ENCODE results near the gene FOXP1. TPM values are rescaled to one million over a fixed set of nuclear protein-coding genes. Genes with fewer than 3 reads are reported as not detected.
A peak's percentile ranks its signal among the peaks of the same experiment; 100 is the strongest.

FOXP1 gene
- total and polyA plus RNA-seq, 2 of the 13 experiments (the other 11 are each of a cell fraction or from before 2014, with no cell fraction given) = 40.4 to 59.0 TPM

- TF ChIP-seq, protein P1, sequence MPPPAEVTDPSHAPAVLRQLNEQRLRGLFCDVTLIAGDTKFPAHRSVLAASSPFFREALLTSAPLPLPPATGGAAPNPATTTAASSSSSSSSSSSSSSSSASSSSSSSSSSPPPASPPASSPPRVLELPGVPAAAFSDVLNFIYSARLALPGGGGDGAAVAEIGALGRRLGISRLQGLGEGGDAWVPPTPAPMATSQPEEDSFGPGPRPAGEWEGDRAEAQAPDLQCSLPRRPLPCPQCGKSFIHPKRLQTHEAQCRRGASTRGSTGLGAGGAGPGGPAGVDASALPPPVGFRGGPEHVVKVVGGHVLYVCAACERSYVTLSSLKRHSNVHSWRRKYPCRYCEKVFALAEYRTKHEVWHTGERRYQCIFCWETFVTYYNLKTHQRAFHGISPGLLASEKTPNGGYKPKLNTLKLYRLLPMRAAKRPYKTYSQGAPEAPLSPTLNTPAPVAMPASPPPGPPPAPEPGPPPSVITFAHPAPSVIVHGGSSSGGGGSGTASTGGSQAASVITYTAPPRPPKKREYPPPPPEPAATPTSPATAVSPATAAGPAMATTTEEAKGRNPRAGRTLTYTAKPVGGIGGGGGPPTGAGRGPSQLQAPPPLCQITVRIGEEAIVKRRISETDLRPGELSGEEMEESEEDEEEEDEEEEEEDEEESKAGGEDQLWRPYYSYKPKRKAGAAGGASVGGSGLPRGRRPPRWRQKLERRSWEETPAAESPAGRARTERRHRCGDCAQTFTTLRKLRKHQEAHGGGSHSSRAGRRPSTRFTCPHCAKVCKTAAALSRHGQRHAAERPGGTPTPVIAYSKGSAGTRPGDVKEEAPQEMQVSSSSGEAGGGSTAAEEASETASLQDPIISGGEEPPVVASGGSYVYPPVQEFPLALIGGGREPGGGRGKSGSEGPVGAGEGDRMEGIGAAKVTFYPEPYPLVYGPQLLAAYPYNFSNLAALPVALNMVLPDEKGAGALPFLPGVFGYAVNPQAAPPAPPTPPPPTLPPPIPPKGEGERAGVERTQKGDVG (CRISPR knock-in tag; IDR thresholded peaks at IDR 0.05; ENCODE audit: borderline replicate concordance) = no peak
- TF ChIP-seq ATRX (CRISPR knock-in tag; IDR thresholded peaks at IDR 0.05; ENCODE audit: borderline replicate concordance) = no peak
- TF ChIP-seq NAIF1 (CRISPR knock-in tag; IDR thresholded peaks at IDR 0.05; ENCODE audit: borderline replicate concordance) = no peak
- no peak for TF ChIP-seq ZNF550 (CRISPR knock-in tag; IDR thresholded peaks at IDR 0.05; ENCODE audit: borderline replicate concordance)
- TF ChIP-seq POLR2G (IDR thresholded peaks at IDR 0.05; ENCODE audit: low read depth, low read length) = no peak
- TF ChIP-seq, protein P2, sequence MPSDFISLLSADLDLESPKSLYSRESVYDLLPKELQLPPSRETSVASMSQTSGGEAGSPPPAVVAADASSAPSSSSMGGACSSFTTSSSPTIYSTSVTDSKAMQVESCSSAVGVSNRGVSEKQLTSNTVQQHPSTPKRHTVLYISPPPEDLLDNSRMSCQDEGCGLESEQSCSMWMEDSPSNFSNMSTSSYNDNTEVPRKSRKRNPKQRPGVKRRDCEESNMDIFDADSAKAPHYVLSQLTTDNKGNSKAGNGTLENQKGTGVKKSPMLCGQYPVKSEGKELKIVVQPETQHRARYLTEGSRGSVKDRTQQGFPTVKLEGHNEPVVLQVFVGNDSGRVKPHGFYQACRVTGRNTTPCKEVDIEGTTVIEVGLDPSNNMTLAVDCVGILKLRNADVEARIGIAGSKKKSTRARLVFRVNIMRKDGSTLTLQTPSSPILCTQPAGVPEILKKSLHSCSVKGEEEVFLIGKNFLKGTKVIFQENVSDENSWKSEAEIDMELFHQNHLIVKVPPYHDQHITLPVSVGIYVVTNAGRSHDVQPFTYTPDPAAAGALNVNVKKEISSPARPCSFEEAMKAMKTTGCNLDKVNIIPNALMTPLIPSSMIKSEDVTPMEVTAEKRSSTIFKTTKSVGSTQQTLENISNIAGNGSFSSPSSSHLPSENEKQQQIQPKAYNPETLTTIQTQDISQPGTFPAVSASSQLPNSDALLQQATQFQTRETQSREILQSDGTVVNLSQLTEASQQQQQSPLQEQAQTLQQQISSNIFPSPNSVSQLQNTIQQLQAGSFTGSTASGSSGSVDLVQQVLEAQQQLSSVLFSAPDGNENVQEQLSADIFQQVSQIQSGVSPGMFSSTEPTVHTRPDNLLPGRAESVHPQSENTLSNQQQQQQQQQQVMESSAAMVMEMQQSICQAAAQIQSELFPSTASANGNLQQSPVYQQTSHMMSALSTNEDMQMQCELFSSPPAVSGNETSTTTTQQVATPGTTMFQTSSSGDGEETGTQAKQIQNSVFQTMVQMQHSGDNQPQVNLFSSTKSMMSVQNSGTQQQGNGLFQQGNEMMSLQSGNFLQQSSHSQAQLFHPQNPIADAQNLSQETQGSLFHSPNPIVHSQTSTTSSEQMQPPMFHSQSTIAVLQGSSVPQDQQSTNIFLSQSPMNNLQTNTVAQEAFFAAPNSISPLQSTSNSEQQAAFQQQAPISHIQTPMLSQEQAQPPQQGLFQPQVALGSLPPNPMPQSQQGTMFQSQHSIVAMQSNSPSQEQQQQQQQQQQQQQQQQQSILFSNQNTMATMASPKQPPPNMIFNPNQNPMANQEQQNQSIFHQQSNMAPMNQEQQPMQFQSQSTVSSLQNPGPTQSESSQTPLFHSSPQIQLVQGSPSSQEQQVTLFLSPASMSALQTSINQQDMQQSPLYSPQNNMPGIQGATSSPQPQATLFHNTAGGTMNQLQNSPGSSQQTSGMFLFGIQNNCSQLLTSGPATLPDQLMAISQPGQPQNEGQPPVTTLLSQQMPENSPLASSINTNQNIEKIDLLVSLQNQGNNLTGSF (CRISPR knock-in tag; IDR thresholded peaks at IDR 0.05) = no peak
- no peak for TF ChIP-seq ZNF746 (CRISPR knock-in tag; IDR thresholded peaks at IDR 0.05)
- no peak for TF ChIP-seq ATAD3A (CRISPR knock-in tag; IDR thresholded peaks at IDR 0.05)
- no peak for TF ChIP-seq ZNF883 (CRISPR knock-in tag; IDR thresholded peaks at IDR 0.05; ENCODE audit: not compliant biosample characterization)
- TF ChIP-seq IRF9 (CRISPR knock-in tag; IDR thresholded peaks at IDR 0.05; ENCODE audit: borderline replicate concordance) = no peak
- TF ChIP-seq, protein P3, sequence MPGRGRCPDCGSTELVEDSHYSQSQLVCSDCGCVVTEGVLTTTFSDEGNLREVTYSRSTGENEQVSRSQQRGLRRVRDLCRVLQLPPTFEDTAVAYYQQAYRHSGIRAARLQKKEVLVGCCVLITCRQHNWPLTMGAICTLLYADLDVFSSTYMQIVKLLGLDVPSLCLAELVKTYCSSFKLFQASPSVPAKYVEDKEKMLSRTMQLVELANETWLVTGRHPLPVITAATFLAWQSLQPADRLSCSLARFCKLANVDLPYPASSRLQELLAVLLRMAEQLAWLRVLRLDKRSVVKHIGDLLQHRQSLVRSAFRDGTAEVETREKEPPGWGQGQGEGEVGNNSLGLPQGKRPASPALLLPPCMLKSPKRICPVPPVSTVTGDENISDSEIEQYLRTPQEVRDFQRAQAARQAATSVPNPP (CRISPR knock-in tag; IDR thresholded peaks at IDR 0.05) = no peak
- no peak for TF ChIP-seq DMAP1 (CRISPR knock-in tag; IDR thresholded peaks at IDR 0.05)
- TF ChIP-seq, protein P4, sequence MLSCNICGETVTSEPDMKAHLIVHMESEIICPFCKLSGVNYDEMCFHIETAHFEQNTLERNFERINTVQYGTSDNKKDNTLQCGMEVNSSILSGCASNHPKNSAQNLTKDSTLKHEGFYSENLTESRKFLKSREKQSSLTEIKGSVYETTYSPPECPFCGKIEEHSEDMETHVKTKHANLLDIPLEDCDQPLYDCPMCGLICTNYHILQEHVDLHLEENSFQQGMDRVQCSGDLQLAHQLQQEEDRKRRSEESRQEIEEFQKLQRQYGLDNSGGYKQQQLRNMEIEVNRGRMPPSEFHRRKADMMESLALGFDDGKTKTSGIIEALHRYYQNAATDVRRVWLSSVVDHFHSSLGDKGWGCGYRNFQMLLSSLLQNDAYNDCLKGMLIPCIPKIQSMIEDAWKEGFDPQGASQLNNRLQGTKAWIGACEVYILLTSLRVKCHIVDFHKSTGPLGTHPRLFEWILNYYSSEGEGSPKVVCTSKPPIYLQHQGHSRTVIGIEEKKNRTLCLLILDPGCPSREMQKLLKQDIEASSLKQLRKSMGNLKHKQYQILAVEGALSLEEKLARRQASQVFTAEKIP (CRISPR knock-in tag; IDR thresholded peaks at IDR 0.05; ENCODE audit: borderline replicate concordance) = no peak
- TF ChIP-seq ZNF644 (CRISPR knock-in tag; IDR thresholded peaks at IDR 0.05; ENCODE audit: low read depth) = no peak
- TF ChIP-seq HDAC2 (CRISPR knock-in tag; IDR thresholded peaks at IDR 0.05) = peak; percentile 51
- 0 out of 2 replicates have a peak, but pooled peaks have one; percentile 14 for TF ChIP-seq HOXA3 (CRISPR knock-in tag; IDR thresholded peaks at IDR 0.05)
These were observed 23.9 kb downstream of the FOXP1 start (continued) for GRCh38 chr3:71559578-71560162.
